ENCODE measurements around the gene SUN5.
A peak's percentile ranks its signal among the peaks of the same experiment; 100 is the strongest.

DNA sequence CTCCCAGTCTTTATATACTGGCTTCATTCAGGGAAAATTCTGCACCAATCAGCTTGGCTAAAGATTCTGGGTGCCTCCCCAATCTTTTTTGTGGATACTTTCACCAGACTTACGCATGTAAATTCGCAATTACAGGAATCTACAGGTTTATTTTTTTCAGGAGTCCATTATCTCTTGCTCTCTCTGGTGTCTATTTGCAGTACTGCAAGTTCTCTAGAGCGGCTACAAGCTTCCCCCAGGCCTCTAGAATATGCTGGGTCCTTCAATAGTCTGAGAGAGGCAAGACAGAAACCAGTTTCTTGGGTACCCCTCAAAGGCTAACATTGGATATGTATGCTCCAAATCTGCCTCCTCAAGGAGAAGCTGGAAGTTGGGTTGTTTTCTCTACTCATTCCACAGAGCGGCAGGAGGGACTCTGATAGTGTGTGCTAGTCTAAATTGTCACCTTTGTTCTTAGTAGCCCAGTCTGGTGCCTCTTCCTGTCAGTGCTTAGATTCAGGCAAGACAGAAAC, 58.5 kb downstream of the SUN5 start:
- TF ChIP-seq, protein P1, sequence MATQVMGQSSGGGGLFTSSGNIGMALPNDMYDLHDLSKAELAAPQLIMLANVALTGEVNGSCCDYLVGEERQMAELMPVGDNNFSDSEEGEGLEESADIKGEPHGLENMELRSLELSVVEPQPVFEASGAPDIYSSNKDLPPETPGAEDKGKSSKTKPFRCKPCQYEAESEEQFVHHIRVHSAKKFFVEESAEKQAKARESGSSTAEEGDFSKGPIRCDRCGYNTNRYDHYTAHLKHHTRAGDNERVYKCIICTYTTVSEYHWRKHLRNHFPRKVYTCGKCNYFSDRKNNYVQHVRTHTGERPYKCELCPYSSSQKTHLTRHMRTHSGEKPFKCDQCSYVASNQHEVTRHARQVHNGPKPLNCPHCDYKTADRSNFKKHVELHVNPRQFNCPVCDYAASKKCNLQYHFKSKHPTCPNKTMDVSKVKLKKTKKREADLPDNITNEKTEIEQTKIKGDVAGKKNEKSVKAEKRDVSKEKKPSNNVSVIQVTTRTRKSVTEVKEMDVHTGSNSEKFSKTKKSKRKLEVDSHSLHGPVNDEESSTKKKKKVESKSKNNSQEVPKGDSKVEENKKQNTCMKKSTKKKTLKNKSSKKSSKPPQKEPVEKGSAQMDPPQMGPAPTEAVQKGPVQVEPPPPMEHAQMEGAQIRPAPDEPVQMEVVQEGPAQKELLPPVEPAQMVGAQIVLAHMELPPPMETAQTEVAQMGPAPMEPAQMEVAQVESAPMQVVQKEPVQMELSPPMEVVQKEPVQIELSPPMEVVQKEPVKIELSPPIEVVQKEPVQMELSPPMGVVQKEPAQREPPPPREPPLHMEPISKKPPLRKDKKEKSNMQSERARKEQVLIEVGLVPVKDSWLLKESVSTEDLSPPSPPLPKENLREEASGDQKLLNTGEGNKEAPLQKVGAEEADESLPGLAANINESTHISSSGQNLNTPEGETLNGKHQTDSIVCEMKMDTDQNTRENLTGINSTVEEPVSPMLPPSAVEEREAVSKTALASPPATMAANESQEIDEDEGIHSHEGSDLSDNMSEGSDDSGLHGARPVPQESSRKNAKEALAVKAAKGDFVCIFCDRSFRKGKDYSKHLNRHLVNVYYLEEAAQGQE (IDR thresholded peaks at IDR 0.05; ENCODE audit: insufficient read depth in 1 of 2, low read depth in 2 of 2, low read length in 1 of 2): no peak
- TF ChIP-seq, protein P2, sequence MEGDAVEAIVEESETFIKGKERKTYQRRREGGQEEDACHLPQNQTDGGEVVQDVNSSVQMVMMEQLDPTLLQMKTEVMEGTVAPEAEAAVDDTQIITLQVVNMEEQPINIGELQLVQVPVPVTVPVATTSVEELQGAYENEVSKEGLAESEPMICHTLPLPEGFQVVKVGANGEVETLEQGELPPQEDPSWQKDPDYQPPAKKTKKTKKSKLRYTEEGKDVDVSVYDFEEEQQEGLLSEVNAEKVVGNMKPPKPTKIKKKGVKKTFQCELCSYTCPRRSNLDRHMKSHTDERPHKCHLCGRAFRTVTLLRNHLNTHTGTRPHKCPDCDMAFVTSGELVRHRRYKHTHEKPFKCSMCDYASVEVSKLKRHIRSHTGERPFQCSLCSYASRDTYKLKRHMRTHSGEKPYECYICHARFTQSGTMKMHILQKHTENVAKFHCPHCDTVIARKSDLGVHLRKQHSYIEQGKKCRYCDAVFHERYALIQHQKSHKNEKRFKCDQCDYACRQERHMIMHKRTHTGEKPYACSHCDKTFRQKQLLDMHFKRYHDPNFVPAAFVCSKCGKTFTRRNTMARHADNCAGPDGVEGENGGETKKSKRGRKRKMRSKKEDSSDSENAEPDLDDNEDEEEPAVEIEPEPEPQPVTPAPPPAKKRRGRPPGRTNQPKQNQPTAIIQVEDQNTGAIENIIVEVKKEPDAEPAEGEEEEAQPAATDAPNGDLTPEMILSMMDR (IDR thresholded peaks at IDR 0.05): peak; percentile 73
- no peak for TF ChIP-seq POLR2AphosphoS5 (IDR thresholded peaks at IDR 0.05; ENCODE audit: low read depth, low read length)
- TF ChIP-seq TCF7L2 (IDR thresholded peaks at IDR 0.05; ENCODE audit: low read depth, low read length): no peak
- TF ChIP-seq SIN3A (IDR thresholded peaks at IDR 0.05; ENCODE audit: borderline replicate concordance, insufficient read depth, low read depth, low read length): no peak

All from Panc1 (cell line).